NCI-H748 treated with DMSO at 0.1 percent for 48 hours (cell line): ENCODE measurements around the gene SPZ1.
"Not testable (repeated sequence)": the region's sequence is repeated elsewhere in the genome, so short reads cannot be mapped to it uniquely, and the experiment has no call there.

ENCODE experiments used
- DNase-seq: peaks from one replicate; lab custom pipeline; 2025; lab: John Stamatoyannopoulos, UW

SPZ1 gene

GRCh38 chr5:80319702-80320101, at the start of gene SPZ1:
Gene SPZ1 (plus strand): TSS chr5:80320002. CDS start chr5:80320216, 214 bp downstream.
- DNase-seq, result no peak

- not testable (repeated sequence) for DNase-seq
Observed at GRCh38 chr5:80270543-80270942, 49.3 kb upstream of the SPZ1 start.

GRCh38 chr5:80275347-80275746, 44.5 kb upstream of the SPZ1 start:
- DNase-seq, result no peak

- no peak for DNase-seq
Observed at GRCh38 chr5:80276186-80276585, 43.6 kb upstream of the SPZ1 start.

GRCh38 chr5:80277191-80277590, 42.6 kb upstream of the SPZ1 start:
- DNase-seq, result no peak

- DNase-seq, result no peak
Observed at GRCh38 chr5:80282054-80282453, 37.7 kb upstream of the SPZ1 start.

GRCh38 chr5:80283360-80283759, 36.4 kb upstream of the SPZ1 start:
- DNase-seq, result no peak

GRCh38 chr5:80284720-80285119, 35.1 kb upstream of the SPZ1 start:
- no peak for DNase-seq

- DNase-seq, result no peak
Observed at GRCh38 chr5:80288177-80288576, 31.6 kb upstream of the SPZ1 start.

GRCh38 chr5:80289320-80289719, 30.5 kb upstream of the SPZ1 start:
- no peak for DNase-seq

GRCh38 chr5:80291761-80292160, 28.0 kb upstream of the SPZ1 start:
- DNase-seq, result no peak

GRCh38 chr5:80296121-80296520, 23.7 kb upstream of the SPZ1 start:
- DNase-seq, result no peak

GRCh38 chr5:80299601-80300000, 20.2 kb upstream of the SPZ1 start:
- DNase-seq, result no peak

- DNase-seq, result no peak
Observed at GRCh38 chr5:80300125-80300524, 19.7 kb upstream of the SPZ1 start.

GRCh38 chr5:80300796-80301195, 19.0 kb upstream of the SPZ1 start:
- not testable (repeated sequence) for DNase-seq

- DNase-seq, result not testable (repeated sequence)
Observed at GRCh38 chr5:80301342-80301741, 18.5 kb upstream of the SPZ1 start.

- DNase-seq, result no peak
Observed at GRCh38 chr5:80302636-80303035, 17.2 kb upstream of the SPZ1 start.

- DNase-seq, result no peak
Observed at GRCh38 chr5:80308526-80308925, 11.3 kb upstream of the SPZ1 start.

- DNase-seq, result no peak
Observed at GRCh38 chr5:80309871-80310665, 9.7 kb upstream of the SPZ1 start.

- no peak for DNase-seq
Observed at GRCh38 chr5:80315244-80315643, 4.6 kb upstream of the SPZ1 start.

- DNase-seq, result no peak
Observed at GRCh38 chr5:80318212-80318611, 1.6 kb upstream of the SPZ1 start.

GRCh38 chr5:80324912-80325311, 5.1 kb downstream of the SPZ1 start:
- DNase-seq, result no peak

GRCh38 chr5:80326468-80326867, 6.7 kb downstream of the SPZ1 start:
- no peak for DNase-seq

- DNase-seq, result no peak
Observed at GRCh38 chr5:80337379-80337778, 17.6 kb downstream of the SPZ1 start.
